Fibroblast of the conjunctiva (primary cell): ENCODE results near the gene TRIP4.
A peak's percentile ranks its signal among the peaks of the same experiment; 100 is the strongest.
"Not testable (repeated sequence)": the region's sequence is repeated elsewhere in the genome, so short reads cannot be mapped to it uniquely, and the experiment has no call there.

Source experiments
- DNase-seq: peaks from one replicate; pipeline ENCODE4 v3.0.0-alpha.2; 2010; ENCODE audit warnings: low read depth

The TRIP4 gene

DNA sequence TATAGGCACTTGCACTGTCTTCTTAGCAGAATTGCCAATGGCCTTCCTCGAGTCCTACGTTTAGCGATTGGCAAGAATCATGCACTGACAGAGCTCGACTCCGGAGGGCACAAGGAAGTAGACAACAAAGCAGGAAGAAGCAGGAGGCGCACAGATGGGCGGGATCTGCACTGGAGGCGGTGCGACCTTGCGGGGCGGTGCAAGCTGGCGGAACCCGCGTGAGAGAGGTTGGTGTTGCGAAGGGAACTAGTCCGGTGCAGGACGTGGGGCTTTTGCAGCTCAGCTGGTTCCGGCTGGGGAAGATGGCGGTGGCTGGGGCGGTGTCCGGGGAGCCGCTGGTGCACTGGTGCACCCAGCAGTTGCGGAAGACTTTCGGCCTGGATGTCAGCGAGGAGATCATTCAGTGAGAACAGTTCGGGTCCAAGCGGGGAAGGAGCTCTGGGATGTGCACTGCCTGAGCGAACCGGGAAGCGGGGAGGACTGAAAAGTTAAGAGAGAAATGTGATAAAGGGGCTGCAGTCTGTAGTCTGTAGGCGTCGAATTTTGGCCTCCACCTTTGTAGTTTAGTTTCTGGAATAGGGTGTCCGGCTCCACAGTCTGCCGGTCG is at the start of gene TRIP4:
TSS of gene TRIP4 (plus strand) at position 275 of the 607 bp plus-strand sequence. CDS start at position 303, 28 bp downstream.
- DNase-seq = peak; percentile 96

DNA sequence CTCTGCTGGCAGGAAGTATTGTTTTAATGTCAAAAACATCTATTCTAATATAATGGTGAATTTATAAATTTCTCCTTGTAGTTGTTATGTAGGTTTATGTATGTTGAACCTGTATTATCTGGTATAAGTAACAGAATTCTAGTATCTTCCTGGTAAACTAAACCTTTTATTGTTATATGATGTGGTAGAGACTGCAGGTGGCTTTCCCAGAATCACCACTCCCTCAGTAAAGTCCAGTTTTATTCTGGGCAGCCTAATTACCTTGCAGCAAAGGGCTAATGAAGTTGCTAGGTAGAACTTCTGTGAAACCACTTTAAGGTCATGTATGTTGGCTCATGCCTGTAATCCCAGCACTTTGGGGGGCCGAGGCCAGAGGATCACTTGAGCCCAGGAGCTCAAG is 47.3 kb upstream of the TRIP4 start:
- no peak for DNase-seq

DNA sequence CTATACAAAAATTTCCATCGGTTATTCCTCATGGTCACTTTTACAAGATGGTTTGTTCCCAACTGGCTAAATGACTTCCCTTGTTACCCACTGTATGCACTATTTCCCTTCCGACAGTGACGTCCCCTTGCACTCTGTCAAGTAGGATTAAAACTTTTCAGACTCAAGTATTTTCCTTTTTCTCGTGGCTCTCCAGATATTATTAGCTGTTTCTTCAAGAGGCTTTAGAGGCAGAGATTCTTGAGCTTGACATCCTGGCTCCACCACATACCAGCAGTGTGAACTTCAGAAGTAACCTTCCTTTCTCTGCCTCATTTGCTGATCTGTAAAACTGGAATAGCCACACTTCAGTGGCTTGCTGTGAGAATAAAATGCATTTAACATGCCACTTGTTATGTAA is 45.7 kb upstream of the TRIP4 start:
- no peak for DNase-seq

DNA sequence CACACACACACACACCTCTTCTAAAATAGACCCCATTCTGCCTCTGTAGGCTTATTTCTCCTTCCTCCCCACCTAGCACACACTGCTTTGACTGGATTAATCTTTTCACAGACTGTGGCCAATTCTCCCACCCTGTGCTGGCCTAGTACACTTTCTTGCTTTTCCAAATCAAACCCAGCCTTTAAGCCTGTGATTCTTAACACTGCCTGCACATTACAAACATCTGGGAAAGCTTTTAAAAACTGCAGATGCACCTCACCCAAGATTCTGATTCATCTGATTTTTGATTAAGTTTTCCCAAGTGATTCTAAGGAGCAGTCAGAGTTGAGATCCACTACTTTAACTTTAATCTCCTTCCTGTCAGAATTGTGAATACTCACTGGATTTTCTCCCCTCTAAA is 44.4 kb upstream of the TRIP4 start:
- no peak for DNase-seq

DNA sequence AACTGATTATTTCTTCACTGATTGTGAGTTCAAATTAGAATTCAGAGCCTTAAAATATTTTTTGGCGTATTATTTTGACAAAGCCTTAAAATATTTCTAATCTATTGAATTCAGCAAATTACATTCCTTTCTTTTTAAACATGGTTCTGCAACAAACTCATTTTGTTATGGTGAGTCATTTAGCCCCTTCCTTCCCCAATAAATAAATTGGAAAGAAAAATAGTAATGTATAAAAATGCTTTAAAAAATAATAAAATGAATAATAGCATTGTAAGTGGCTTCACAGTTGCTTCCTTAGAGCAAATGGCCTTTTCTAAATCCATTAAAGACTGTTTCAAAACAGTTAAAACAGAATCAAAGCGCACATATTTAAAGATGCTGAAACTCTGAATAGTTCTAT is 43.8 kb upstream of the TRIP4 start:
- DNase-seq = no peak

DNA sequence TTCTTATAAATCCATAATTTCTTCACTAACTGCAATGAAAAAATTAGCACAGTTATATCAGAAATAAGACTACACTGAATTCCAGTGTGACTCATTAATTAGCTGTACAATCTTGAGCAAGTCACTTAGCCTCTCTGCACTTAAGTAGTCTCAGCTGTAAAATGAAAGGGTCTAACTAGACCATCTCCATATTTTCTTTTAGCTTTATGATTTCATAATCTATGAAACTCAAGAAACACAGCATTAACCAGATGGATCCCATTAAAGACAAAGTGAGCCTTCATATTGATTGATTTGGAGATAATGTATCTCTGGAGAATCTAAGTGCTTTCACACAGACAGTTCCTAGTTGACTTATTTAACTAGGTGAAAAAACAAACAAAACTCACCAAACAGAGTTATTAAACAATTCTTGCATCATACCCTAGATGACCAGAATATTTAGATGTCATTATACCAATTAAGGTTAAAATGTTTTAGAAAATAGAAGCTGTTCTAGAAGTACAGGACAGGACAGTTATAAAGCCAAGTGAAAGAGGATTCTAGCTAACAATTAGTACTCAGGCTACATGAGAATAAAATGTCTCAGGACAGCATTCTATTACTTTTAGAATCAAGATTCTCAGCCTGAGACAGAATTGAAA is 42.9 kb upstream of the TRIP4 start:
- DNase-seq = peak; percentile 3

GRCh38 chr15:64346242-64346641 is 41.4 kb upstream of the TRIP4 start:
- not testable (repeated sequence) for DNase-seq

GRCh38 chr15:64348455-64348854 is 39.2 kb upstream of the TRIP4 start:
- no peak for DNase-seq

GRCh38 chr15:64349375-64349774 is 38.3 kb upstream of the TRIP4 start:
- DNase-seq = no peak

GRCh38 chr15:64351265-64351664 is 36.4 kb upstream of the TRIP4 start:
- no peak for DNase-seq

DNA sequence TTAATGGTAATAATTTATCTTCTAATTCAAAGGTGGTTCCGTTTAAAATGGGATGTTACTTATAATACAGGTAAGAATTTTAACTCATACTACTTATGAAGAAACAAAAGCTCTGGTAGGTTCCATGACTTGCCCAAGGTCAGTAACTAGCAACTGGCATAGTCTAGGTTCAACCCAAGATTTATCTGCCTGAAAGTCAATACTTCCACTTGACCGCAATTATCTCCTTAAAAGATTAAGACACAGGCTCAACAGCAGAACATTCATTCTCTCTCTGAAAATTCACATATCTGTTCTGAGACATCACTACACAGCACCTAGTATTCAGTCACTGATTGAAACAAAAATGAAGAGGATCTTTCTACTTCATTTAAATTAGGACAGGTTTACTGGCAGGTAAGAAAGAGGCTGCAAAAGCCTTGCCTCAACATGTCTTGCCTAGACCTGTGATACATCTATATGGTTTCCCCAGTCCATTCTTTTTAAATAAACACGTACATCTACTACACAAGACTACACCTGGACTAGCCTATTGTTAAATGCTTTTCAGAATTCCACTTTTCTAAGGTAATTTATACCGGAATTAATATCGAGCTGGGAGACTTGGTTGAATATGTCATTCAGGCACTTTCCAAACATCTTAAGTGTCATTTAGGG is 32.8 kb upstream of the TRIP4 start:
- no peak for DNase-seq

- DNase-seq = no peak
Measured at GRCh38 chr15:64355348-64355943, 32.2 kb upstream of the TRIP4 start.

DNA sequence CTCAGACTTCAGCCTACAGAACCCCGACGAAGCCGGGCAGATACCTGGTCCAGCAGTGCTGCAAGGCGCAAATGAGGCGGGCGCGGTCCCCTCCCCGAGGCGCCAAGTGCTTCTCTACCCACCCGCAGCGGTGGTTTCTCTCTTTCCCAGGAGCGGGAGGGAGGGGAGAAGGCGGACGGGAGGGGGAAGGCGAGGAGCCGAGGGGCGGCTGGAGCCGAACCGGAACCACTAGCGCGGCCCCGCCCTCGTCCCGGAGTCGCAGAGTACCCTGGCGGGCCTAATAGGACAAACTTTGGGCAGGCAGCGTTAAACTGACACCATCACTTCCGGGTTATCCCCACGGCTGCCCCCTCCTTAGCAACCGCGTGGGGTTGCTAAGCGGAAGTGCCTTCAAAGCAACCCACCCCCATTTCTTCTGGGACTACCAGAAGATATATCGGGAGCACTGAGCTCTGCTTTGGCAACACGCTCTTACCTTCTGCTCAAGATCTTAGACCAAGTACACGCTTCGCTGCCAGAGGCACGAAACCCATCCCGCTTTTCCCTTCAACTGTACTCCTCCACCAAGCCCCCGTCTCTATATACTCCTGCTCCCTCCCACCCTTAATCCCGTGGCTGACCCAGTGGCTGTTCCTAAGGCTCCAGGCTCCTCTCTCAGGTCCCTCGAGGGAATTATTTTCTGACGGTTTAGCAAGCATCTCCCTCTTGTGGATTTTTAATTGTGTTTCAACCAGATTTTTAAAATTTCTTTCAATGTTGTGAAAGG is 31.5 kb upstream of the TRIP4 start, which contains the start of gene CSNK1G1:
TSS of gene CSNK1G1 (minus strand) at position 230 of the 766 bp plus-strand sequence. CDS start 55,674 bp downstream, outside the sequence.
- peak; percentile 97 for DNase-seq

- no peak for DNase-seq
Measured at GRCh38 chr15:64356710-64357040, 31.0 kb upstream of the TRIP4 start.

GRCh38 chr15:64361259-64361658 is 26.4 kb upstream of the TRIP4 start:
- DNase-seq = no peak

- DNase-seq = no peak
Measured at GRCh38 chr15:64369078-64369607, 18.5 kb upstream of the TRIP4 start.

DNA sequence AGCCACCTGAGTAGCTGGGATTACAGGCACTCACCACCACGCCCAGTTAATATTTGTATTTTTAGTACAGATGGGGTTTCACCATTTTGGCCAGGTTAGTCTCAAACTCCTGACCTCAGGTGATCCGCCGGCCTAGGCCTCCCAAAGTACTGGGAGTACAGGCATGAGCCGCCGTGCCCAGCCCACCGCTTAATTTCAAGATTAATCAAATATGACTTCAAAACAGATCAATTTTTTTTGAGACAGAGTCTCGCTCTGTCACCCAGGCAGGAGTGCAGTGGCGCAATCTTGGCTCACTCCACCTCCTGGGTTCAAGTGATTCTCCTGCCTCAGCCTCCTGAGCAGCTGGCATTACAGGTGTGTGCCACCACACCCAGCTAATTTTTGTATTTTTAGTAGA is 16.3 kb upstream of the TRIP4 start:
- DNase-seq = not testable (repeated sequence)

- no peak for DNase-seq
Measured at GRCh38 chr15:64373360-64373759, 14.3 kb upstream of the TRIP4 start.

DNA sequence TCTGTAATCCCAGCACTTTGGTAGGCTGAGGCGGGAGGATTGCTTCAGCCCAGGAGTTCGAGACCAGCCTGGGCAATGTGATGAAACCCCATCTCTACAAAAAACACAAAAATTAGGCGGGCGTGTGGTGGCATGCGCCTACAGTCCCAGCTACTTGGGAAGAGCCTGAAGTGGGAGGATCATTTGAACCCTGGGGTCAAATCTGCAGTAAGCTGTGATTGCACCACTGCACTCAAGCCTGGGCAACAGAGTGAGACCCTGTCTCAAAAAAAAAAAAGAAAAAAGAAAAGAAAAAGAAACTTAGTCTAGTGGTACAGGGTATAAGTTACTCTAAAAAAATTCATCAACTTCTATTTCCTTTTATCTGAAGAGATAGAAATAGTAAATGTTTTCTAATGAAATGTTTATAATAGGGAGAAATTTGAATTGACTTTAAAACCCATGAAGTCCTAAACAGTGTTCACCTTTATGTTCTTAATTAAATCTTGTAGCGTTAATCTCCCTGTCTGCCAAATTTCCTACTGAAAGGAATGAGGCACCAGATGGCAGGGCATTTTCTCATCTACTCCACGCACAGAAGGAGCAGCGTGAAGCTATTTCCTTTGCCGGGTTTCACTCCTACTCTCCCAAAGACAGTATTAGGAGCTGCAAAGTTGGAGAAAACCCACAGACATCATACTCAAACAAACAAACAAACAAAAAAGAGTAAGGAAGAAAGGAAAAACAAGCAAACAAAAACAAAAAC is 8.2 kb upstream of the TRIP4 start:
- no peak for DNase-seq

- not testable (repeated sequence) for DNase-seq
Measured at GRCh38 chr15:64380130-64380870, 7.3 kb upstream of the TRIP4 start.
